Suprapubic skin (tissue), 4 donors: ENCODE measurements around the gene SWT1.
A peak's percentile ranks its signal among the peaks of the same experiment; 100 is the strongest.

Experiments used
- EP300 ChIP-seq: sonication (generic); formaldehyde crosslinking; IDR thresholded peaks from one replicate; pipeline ENCODE4 v1.6.1; 2017; ENCODE audit warnings: antibody characterized with exemption
- POLR2A ChIP-seq, 2 donors: fragments of 450-650 bp; IDR thresholded peaks; one replicate each; pipeline ENCODE4 v1.6.1; 2017; ENCODE audit warnings: antibody characterized with exemption in 2 of 2, mild to moderate bottlenecking in 2 of 2, moderate library complexity in 2 of 2
- POLR2AphosphoS5 ChIP-seq, 3 donors: sonication (generic); formaldehyde crosslinking; IDR thresholded peaks; one replicate each; pipeline ENCODE4 v1.6.1; 2017; ENCODE audit warnings: antibody characterized with exemption in 3 of 3
- TF ChIP-seq, protein P1 (sequence below), 2 donors: fragments of 200-600 bp in 1 of 2; fragments of 450-650 bp in 1 of 2; sonication (generic) in 1 of 2; IDR thresholded peaks; one replicate each; pipeline ENCODE4 v1.5.1; 2016 to 2019; ENCODE audit warnings: antibody characterized with exemption in 2 of 2, mild to moderate bottlenecking in 1 of 2, moderate library complexity in 1 of 2

DNA sequence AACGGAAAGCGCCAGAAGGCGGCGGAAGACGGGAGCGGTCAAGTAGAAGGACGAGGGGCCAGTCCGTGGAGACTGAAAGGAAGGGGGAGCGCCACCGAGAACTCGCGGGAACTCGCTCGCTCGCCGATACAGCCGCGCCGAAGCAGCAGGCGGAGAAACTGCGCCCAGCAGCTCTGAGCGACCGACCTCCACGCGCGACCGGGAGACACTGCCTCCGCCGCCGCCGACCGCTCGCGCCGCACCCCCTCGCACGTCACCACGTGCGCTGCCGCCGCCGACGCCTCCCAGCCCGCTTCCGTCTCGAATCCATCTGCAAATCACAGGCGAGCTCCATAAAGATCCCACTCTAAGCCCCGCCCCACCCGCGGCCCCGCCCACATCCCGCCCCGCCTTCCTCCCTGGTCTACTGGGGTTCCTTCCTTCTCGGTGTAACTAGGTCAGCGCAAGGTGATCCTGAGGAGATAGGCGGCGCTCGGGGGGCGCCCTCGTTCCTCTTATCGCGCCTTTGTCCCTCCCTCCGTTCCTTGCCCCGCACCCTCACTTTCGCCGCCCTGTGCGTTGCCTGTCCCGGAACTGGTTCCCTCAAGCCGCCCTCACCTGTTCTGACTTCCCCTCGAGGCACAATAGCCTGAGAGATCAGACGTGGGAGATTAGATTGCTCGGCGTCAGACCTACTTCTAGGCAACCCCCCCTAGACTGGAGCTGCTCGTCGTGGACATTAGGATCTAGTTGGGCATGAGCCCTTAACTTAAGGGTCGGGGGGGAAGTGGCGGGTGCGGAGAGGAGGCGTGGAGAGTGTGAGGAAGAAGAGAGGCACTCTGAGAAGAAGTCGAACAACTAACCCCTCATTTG is 160.3 kb downstream of the SWT1 start, which contains the start of gene IVNS1ABP:
- TF ChIP-seq, protein P1, sequence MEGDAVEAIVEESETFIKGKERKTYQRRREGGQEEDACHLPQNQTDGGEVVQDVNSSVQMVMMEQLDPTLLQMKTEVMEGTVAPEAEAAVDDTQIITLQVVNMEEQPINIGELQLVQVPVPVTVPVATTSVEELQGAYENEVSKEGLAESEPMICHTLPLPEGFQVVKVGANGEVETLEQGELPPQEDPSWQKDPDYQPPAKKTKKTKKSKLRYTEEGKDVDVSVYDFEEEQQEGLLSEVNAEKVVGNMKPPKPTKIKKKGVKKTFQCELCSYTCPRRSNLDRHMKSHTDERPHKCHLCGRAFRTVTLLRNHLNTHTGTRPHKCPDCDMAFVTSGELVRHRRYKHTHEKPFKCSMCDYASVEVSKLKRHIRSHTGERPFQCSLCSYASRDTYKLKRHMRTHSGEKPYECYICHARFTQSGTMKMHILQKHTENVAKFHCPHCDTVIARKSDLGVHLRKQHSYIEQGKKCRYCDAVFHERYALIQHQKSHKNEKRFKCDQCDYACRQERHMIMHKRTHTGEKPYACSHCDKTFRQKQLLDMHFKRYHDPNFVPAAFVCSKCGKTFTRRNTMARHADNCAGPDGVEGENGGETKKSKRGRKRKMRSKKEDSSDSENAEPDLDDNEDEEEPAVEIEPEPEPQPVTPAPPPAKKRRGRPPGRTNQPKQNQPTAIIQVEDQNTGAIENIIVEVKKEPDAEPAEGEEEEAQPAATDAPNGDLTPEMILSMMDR (IDR thresholded peaks at IDR 0.05): peak in 1 of 2 donors; percentile 20
- TF ChIP-seq POLR2A (IDR thresholded peaks at IDR 0.05): peak; percentile 92 to 97
- no peak for TF ChIP-seq EP300
- TF ChIP-seq POLR2AphosphoS5 (IDR thresholded peaks at IDR 0.05): peak; percentile 87 to 91 (median 89)
